Activated T-helper 2 cell treated with anti-CD3 and anti-CD28 coated beads, Interferon-gamma antibody, Interleukin-2, Interleukin-4, amounts not matched to agents 10 μg/mL and 5 μg/mL and 100 μg/mL, durations not matched to agents 14 hours and 24 hours and 36 hours (primary cell): ENCODE measurements around the gene CFL2. TPM values are rescaled to one million over a fixed set of nuclear protein-coding genes. Genes with fewer than 3 reads are reported as not detected.
"Not testable (repeated sequence)": the region's sequence is repeated elsewhere in the genome, so short reads cannot be mapped to it uniquely, and the experiment has no call there.

Experiments used
- DNase-seq: peaks from one replicate; pipeline ENCODE4 v3.0.0; 2021; ENCODE audit warnings: low spot score
- H3K27ac Mint-ChIP-seq: one replicate; pipeline ENCODE4 v1.8.0; 2021; ENCODE audit warnings: mixed read lengths
- H3K27me3 Mint-ChIP-seq: one replicate; pipeline ENCODE4 v1.8.0; 2021; ENCODE audit warnings: low read depth, mixed read lengths
- H3K36me3 Mint-ChIP-seq: one replicate; pipeline ENCODE4 v1.8.0; 2021; ENCODE audit warnings: low read depth, mixed read lengths
- H3K4me1 Mint-ChIP-seq: one replicate; pipeline ENCODE4 v1.8.0; 2021; ENCODE audit warnings: low read depth, mixed read lengths
- H3K4me3 Mint-ChIP-seq: one replicate; pipeline ENCODE4 v1.8.0; 2021; ENCODE audit warnings: low read depth, mild to moderate bottlenecking, moderate library complexity, mixed read lengths
- H3K9me3 Mint-ChIP-seq: one replicate; pipeline ENCODE4 v1.8.0; 2021; ENCODE audit warnings: mixed read lengths
- intact Hi-C: fragments of 100-400 bp; cut with micrococcal nuclease; formaldehyde crosslinking; loops from one replicate; pipeline ENCODE4 v1.15.1; 2023
- total RNA-seq: library from RNA; stranded (reverse); gene quantifications from 2 replicates; pipeline ENCODE4 v1.2.3, GENCODE V29; 2022

CFL2 gene
- total RNA-seq, 1 donor from 2014 or later = 7.1 TPM

DNA sequence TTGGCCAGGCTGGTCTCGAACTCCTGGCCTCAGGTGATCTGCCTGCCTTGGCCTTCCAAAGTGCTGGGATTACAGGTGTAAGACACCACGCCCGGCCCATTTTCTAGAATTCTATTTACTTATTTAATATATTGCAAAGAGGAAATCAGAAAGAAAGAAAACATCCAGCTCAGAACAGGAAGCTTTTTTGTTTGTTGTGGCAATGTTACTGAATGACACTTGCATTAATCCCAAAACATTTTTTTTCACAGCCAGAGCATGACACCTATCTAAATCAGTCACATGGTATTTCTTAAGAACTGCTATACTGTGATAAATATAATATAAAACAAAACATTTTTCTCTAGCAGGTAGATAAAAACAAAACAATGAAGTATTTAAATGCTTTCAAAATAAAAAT, 12.6 kb downstream of the CFL2 start:
- Mint-ChIP-seq H3K27ac (no peak overlapping the region), H3K9me3 (no peaks in the 10 kb centered on the region), H3K4me1 (no peaks in the 10 kb centered on the region), H3K4me3 (no peak overlapping the region), H3K36me3 (no peaks in the 10 kb centered on the region), H3K27me3 (no peaks in the 10 kb centered on the region)
- intact Hi-C loops = no loop called here
- DNase-seq = no peak

DNA sequence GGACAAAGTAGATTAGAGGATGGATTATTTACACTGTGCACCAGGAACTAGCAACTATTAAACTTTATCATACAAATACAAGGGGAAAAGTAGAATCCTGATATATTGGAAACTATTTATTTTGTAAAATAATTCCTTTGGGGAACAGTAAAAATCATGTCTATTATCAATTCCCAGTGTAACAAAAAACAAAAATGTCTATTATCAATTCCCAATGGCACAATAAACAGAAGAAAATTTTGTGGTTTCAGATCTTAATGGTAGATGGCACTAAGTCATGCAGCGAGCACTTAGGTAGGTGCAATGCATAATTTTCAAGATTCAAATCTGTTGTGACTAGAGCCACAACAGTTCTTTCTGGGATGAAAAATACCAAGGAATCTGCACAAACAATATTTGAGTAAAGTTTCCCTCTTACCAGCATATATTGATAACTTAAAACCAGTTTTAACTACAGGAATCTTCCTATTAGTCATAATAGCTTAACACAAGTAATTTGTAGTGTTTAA, 13.7 kb downstream of the CFL2 start:
- no peak for DNase-seq
- no peaks in the 10 kb centered on the region for H3K4me1 Mint-ChIP-seq
- no peaks in the 10 kb centered on the region for H3K27me3 Mint-ChIP-seq
- no peaks in the 10 kb centered on the region for H3K9me3 Mint-ChIP-seq
- intact Hi-C loops = no loop called here
- no peak overlapping the region for H3K4me3 Mint-ChIP-seq
- H3K36me3 Mint-ChIP-seq = no peaks in the 10 kb centered on the region
- no peak overlapping the region for H3K27ac Mint-ChIP-seq

DNA sequence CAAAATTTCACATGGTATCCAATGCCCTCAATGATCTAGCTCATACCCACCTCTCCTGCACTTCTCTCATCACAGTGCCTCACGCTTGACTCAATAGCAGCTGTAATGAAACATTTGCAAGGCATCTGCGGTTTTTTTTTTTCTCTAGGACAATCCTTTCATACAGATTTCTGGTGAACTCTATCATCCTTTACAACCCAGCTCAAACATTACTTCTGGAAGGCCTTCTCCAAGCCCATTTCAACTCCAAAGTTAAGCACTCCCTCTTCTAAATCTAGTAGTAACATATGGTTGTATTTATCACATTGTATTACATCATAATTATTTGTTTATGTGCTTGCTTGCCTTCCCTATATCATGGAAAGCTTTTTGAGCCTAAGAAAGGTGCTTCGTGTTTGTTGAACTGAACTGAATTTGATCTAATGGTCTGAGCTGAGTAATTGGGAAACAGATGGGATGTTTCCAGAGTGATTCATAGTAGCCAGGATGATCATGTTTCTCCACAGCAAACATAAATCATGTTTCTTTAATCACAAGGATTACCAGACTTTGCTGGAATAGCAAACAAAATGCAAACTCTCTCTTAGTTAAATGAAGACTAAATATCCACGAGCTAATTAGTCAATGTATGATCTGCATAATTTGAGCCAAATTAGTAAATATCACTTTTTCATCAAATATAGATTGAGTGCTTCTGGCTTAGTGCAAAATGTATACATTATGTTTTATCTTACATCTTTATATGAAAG, 14.3 kb downstream of the CFL2 start:
- DNase-seq = no peak
- intact Hi-C loops = no loop called here
- H3K27me3 Mint-ChIP-seq = no peaks in the 10 kb centered on the region
- H3K9me3 Mint-ChIP-seq = no peaks in the 10 kb centered on the region
- H3K36me3 Mint-ChIP-seq = no peaks in the 10 kb centered on the region
- no peak overlapping the region for H3K4me3 Mint-ChIP-seq
- no peaks in the 10 kb centered on the region for H3K4me1 Mint-ChIP-seq
- H3K27ac Mint-ChIP-seq = no peak overlapping the region

DNA sequence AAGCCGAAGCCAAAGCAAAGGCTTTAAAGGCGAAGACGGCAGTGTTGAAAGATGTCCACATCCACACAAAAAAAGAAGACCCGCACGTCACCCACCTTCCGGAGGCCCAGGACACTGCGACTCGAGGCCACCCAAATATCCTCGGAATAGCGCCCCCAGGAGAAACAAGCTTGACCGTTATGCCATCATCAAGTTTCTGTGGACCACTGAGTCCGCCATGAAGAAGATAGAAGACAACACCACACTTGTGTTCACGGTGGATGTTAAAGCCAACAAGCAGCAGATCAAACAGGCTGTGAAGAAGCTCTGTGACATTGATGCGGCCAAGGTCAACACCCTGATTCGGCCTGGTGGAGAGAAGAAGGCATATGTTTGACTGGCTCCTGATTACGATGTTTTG, 20.2 kb downstream of the CFL2 start:
- not testable (repeated sequence) for H3K36me3 Mint-ChIP-seq, H3K4me3 Mint-ChIP-seq, H3K4me1 Mint-ChIP-seq, H3K9me3 Mint-ChIP-seq, DNase-seq, H3K27me3 Mint-ChIP-seq, H3K27ac Mint-ChIP-seq
- intact Hi-C loops = loop anchor here (1.0 kb wide), 1 partner anchor 17 kb away; no protein-coding TSS in a partner anchor

DNA sequence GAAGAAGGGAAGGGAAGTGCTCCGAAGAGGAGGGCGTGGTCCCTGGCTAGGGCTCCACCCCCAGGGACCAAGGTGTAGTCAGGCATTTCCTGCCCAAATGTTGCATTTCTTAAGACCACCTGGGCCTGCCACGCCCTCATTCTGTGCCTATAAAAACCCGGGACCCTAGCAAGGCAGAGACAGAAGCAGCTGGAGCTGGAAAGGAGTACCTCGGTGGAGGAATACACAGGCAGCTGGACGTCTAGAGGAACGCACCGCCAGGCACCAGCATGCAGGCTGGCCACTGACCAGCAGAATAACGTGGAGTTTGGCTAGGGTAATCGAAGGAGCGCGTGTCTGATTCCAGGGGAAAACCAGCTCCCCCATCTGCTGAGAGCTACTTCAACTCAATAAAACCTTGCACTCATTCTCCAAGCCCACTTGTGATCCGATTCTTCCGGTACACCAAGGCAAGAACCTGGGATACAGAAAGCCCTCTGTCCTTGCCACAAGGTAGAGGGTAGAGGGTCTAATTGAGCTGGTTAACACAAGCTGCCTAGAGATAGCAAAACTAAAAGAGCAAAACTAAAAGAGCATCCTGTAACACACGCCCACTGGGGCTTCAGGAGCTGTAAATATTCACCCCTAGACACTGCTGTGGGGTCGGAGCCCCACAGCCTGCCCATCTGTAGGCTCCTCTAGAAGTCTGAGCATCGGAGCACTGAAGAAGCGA, 21.0 kb downstream of the CFL2 start:
- no peak for DNase-seq
- Mint-ChIP-seq H3K9me3 (no peaks in the 10 kb centered on the region), H3K27me3 (peaks cover 8% of the 10 kb centered on the region), H3K4me3 (peak overlapping the region; percentile 56), H3K27ac (no peak overlapping the region), H3K4me1 (peaks cover 9% of the 10 kb centered on the region), H3K36me3 (no peaks in the 10 kb centered on the region)
- intact Hi-C loops = no loop called here

DNA sequence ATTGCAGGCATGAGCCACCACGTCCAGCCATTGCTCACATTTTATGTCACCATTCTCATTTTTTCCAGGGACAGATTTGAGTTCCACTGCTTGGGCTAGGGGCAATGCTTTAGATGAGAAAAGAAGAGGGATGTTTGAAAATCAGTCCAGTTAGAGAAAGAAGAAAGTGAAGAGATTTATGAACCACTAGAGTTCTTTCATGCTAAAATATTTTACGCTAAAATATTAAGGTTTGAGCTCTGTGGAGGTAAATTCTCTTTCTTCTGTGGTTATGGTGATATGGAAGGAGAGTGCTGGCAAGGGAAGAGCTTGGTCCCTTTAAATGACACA, 21.5 kb downstream of the CFL2 start:
- H3K4me3 Mint-ChIP-seq = peak overlapping the region; percentile 56
- H3K36me3 Mint-ChIP-seq = no peaks in the 10 kb centered on the region
- peaks cover 8% of the 10 kb centered on the region for H3K27me3 Mint-ChIP-seq
- no peak overlapping the region for H3K27ac Mint-ChIP-seq
- DNase-seq = no peak
- intact Hi-C loops = no loop called here
- H3K9me3 Mint-ChIP-seq = no peaks in the 10 kb centered on the region
- peaks cover 9% of the 10 kb centered on the region for H3K4me1 Mint-ChIP-seq

DNA sequence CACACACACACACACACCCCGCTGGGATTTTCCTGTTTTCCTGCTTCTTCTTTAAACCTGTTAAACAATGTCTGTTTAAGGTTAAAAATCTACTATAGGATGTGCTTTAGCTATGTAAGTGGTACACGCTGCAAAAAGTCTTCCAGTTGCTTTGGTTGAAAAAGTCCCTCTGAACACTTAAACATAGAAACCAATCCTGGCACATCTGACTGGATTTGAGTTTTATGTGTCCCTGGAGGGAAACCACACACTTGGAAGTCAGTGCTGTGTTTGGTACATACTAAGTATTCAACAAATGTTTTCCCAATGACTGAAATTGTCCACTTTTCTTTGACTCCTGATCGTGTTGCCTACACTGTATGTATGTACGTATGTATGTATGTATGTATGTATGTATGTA, 22.0 kb downstream of the CFL2 start:
- Mint-ChIP-seq H3K9me3 (no peaks in the 10 kb centered on the region), H3K36me3 (no peaks in the 10 kb centered on the region), H3K27ac (no peak overlapping the region), H3K27me3 (peaks cover 10% of the 10 kb centered on the region), H3K4me3 (no peak overlapping the region), H3K4me1 (peaks cover 9% of the 10 kb centered on the region)
- intact Hi-C loops = no loop called here
- DNase-seq = no peak

DNA sequence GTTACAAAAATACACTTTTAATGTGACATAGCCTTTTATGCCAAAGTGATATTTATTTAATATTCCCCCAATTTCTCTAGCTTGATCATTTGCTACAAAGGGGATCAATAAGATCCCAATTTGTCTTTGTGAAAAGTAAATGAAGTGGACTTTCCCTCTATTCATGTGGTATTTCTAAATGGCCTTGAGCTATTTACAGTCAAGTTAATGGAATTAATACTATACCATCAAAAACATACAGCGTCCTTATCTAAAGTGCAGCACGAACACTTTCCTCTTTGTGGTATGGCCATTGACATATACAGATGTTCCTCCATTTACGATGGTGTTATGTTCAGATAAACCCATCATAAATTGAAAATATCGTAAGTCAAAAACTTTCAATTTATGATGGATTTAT, 23.2 kb downstream of the CFL2 start:
- Mint-ChIP-seq H3K27me3 (peaks cover 10% of the 10 kb centered on the region), H3K27ac (no peak overlapping the region), H3K4me1 (peaks cover 9% of the 10 kb centered on the region), H3K9me3 (no peaks in the 10 kb centered on the region), H3K4me3 (no peak overlapping the region), H3K36me3 (no peaks in the 10 kb centered on the region)
- DNase-seq = no peak
- intact Hi-C loops = no loop called here

DNA sequence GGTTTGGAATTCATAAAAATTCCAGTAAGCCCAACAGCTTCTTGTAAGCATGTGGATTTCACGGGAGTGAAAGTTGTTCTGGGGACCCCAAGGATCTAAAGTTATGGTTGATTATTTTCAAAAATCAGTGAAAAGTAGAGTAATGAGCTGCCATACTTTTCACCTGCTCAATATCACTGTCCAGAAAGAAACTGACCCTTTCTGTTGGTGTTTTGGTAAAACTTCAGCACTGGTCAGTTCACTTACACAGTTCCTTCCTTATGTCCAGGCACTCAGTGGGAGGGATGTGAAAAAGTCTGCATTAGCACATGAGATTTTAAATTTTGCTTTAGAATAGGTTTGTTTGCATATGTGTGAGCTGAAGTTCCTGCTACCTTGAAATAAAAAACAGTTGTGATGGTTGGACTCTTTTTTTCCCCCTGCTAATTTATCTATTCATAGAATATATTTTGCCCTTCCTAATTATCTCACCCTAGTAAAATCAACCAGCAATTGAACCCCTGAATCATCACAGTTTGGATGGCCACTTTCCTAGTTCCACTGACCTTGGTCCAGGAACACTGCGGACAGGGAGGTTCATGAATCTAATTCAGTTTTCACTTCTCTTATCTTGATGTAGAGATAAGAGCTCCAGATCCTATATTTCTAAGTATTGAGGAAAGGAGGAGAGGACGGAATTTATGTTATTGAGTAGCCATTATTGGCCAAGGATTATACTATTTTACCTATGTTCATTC, 25.8 kb downstream of the CFL2 start:
- DNase-seq = no peak
- Mint-ChIP-seq H3K36me3 (no peaks in the 10 kb centered on the region), H3K4me3 (no peak overlapping the region), H3K9me3 (no peaks in the 10 kb centered on the region), H3K4me1 (peaks cover 9% of the 10 kb centered on the region), H3K27me3 (peaks cover 10% of the 10 kb centered on the region), H3K27ac (no peak overlapping the region)
- intact Hi-C loops = no loop called here

DNA sequence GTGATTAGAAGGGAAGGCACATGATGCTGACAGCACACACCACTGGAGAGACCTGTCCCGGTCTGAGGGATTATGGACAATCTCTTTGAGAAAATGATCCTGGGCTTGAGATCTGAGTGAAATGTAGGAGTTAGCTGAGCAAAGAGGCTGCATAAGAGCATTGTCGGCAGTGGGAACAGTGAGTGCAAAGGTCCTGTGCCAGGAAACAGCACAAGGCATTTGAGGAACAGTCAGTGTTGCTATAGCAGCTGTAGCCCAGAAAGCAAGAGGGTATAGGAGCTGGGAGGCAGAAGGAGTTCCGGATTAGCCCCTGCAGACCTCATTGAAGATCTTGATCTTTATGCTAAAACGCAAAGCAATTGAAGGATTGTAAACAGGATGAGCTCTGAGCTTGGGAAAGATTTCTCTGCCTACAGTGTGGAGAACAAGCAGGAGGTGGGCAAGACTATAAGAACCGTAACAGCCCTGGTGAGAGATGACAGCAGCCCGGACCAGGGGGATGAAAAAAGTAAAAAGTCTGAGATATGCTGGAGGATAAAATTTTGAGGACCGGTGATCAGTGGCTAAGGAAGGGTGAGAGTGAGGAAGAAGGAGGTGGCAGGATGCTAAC, 28.5 kb downstream of the CFL2 start:
- Mint-ChIP-seq H3K4me1 (peaks cover 10% of the 10 kb centered on the region), H3K4me3 (no peak overlapping the region), H3K27me3 (peaks cover 10% of the 10 kb centered on the region), H3K36me3 (no peaks in the 10 kb centered on the region), H3K9me3 (no peaks in the 10 kb centered on the region), H3K27ac (no peak overlapping the region)
- no peak for DNase-seq
- intact Hi-C loops = no loop called here

DNA sequence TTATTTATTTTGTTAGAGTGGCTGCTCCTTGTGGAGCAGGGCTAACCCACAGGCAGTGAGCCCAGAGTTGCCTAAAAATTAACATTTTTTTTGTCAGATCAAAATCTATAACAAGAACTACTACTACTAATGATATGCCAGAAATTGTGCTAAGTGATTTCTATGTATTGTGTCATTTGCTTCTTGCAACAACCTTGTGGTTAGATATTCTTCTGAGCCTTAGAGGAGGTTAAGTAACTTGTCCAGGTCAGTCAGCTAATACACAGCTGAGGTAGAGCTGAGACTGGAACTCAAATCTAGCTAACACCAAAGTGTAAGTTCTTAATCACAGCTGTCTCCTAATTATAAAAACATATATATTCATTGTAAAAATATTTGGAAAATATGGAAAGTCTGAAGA, 29.8 kb downstream of the CFL2 start:
- Mint-ChIP-seq H3K27me3 (peaks cover 7% of the 10 kb centered on the region), H3K27ac (no peak overlapping the region)
- intact Hi-C loops = no loop called here

DNA sequence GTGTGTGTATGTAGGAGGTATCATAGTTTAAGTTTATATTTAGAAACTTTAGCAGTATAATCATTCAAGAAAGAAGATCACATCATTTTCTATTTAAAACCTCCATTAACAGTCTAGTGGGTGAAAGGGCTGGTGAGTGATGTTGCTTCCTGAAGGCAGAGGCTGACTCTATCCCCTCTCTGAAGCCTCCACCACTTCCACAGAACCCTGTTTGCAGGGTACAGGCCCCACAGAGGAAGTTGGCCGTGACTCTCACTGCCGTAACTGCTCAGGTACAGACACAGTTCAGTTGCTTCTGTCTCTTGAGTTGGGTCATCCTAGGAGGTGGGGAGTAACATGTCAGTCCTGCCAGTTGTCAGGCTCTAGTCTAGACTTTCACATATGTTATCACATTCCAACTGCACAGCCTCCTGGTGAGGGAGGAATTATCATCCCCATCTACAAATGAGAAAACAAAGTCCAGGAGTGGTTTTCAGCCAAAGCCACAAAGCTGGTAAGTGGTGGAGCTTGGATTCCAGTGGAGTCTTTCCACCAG, 31.5 kb downstream of the CFL2 start:
- peaks cover 2% of the 10 kb centered on the region for H3K27me3 Mint-ChIP-seq
- intact Hi-C loops = no loop called here
- no peaks in the 10 kb centered on the region for H3K36me3 Mint-ChIP-seq
- no peaks in the 10 kb centered on the region for H3K9me3 Mint-ChIP-seq
- peaks cover 13% of the 10 kb centered on the region for H3K4me1 Mint-ChIP-seq
- no peak overlapping the region for H3K4me3 Mint-ChIP-seq
- no peak overlapping the region for H3K27ac Mint-ChIP-seq
- no peak for DNase-seq

More for the DNA sequence above, 29.8 kb downstream of the CFL2 start:
- Mint-ChIP-seq H3K9me3 (no peaks in the 10 kb centered on the region), H3K4me1 (peaks cover 10% of the 10 kb centered on the region), H3K36me3 (no peaks in the 10 kb centered on the region), H3K4me3 (no peak overlapping the region)
- DNase-seq = no peak
